K562 (cell line): ENCODE measurements around the gene ALDH7A1. TPM values are rescaled to one million over a fixed set of nuclear protein-coding genes. Genes with fewer than 3 reads are reported as not detected.

Source experiments
- FOSL1 ChIP-seq: fragments of 200-800 bp; sonication (Bioruptor generic); conservative IDR thresholded peaks from 2 replicates; pipeline ENCODE4 v1.6.1; 2016; ENCODE audit warnings: missing genetic modification characterization, missing compliant biosample characterization
- HCFC1 ChIP-seq: IDR thresholded peaks from 2 replicates; pipeline ENCODE4 v1.6.1; 2012; ENCODE audit warnings: low read depth, low read length, improper control_type of control experiment
- PCBP2 ChIP-seq: fragments of 200-400 bp; formaldehyde crosslinking; IDR thresholded peaks from 2 replicates; pipeline ENCODE4 v1.6.1; 2018; ENCODE audit warnings: low read length, low read depth, mild to moderate bottlenecking, moderate library complexity; ENCODE audit not compliant: poor library complexity, severe bottlenecking
- SMARCE1 ChIP-seq: fragments of 450-650 bp; IDR thresholded peaks from 2 replicates; pipeline ENCODE4 v1.7.1; 2016; ENCODE audit warnings: mild to moderate bottlenecking
- SMC3 ChIP-seq: conservative IDR thresholded peaks from 2 replicates; pipeline ENCODE4 v1.6.1; 2011; ENCODE audit warnings: low read depth, low read length, improper control_type of control experiment; ENCODE audit not compliant: insufficient read depth
- SNIP1 ChIP-seq: fragments of 450-650 bp; IDR thresholded peaks from 2 replicates; pipeline ENCODE4 v1.7.1; 2017; ENCODE audit warnings: low read depth, mild to moderate bottlenecking
- TOE1 ChIP-seq, 2 experiments: fragments of 450-650 bp in 1 of 2; sonication (generic) in 1 of 2; formaldehyde crosslinking in 1 of 2; IDR thresholded peaks; 2 replicates each; pipeline versions ENCODE4 v1.7.1 to v1.8.0; 2016 to 2022; ENCODE audit warnings: borderline replicate concordance in 2 of 2, mild to moderate bottlenecking in 2 of 2, antibody characterized with exemption in 1 of 2, inconsistent platforms in 1 of 2, low read depth in 1 of 2, missing genetic modification reagents in 1 of 2, moderate library complexity in 1 of 2
- ZKSCAN8 ChIP-seq: fragments of 200-800 bp; sonication (Bioruptor generic); IDR thresholded peaks from 2 replicates; pipeline ENCODE4 v1.6.1; 2016; ENCODE audit warnings: missing genetic modification characterization, missing compliant biosample characterization
- ZNF280A ChIP-seq: fragments of 450-650 bp; IDR thresholded peaks from 2 replicates; pipeline ENCODE4 v1.6.1; 2018; ENCODE audit warnings: mild to moderate bottlenecking, low read depth; ENCODE audit not compliant: partially characterized antibody
- ZNF318 ChIP-seq, 2 experiments: fragments of 450-650 bp; IDR thresholded peaks; 2 replicates each; pipeline ENCODE4 v1.6.1; 2016; ENCODE audit warnings: mild to moderate bottlenecking in 2 of 2, borderline replicate concordance in 1 of 2, low read depth in 1 of 2, moderate library complexity in 1 of 2
- polyA plus RNA-seq, 8 experiments: library from polyadenylated mRNA; depleted of rRNA in 4 of 8; stranded (reverse) in 5 of 8; unstranded in 3 of 8; fragments of >200 nt; fragmentation: Nextera tagmentation in 2 of 8; fragmentation: Illumina TruSeq in 1 of 8; extraction: Ambion mirVana in 2 of 8; extraction: Trizol in 1 of 8; gene quantifications; 2 replicates each; pipeline versions ENCODE4 v1.2.1 to v1.2.3, GENCODE V29; 2011 to 2014; ENCODE audit warnings: inconsistent platforms in 1 of 8, missing spikeins in 1 of 8
- total RNA-seq, 7 experiments: library from RNA; depleted of rRNA in 6 of 7; stranded (reverse); fragments of >200 nt in 6 of 7; fragmentation: Illumina TruSeq in 2 of 7; extraction: Trizol in 2 of 7; gene quantifications; 2 replicates each; pipeline versions ENCODE4 v1.2.1 to v1.2.3, GENCODE V29; 2011 to 2021; ENCODE audit warnings: low replicate concordance in 1 of 7
- TF ChIP-seq, protein P1 (sequence below): sonication (generic); formaldehyde crosslinking; IDR thresholded peaks from 2 replicates; pipeline ENCODE4 v1.8.0; 2022; ENCODE audit warnings: mild to moderate bottlenecking, missing genetic modification reagents, borderline replicate concordance
- TF ChIP-seq, protein P2 (sequence below): sonication (generic); formaldehyde crosslinking; IDR thresholded peaks from 2 replicates; pipeline ENCODE4 v1.8.1; 2023; ENCODE audit warnings: mild to moderate bottlenecking, missing genetic modification reagents

ALDH7A1 gene
- total and polyA plus RNA-seq, 9 of the 15 experiments (the other 6 are each of a cell fraction or from before 2014, with no cell fraction given), result 0.04 to 0.49 TPM; not detected in 7

DNA sequence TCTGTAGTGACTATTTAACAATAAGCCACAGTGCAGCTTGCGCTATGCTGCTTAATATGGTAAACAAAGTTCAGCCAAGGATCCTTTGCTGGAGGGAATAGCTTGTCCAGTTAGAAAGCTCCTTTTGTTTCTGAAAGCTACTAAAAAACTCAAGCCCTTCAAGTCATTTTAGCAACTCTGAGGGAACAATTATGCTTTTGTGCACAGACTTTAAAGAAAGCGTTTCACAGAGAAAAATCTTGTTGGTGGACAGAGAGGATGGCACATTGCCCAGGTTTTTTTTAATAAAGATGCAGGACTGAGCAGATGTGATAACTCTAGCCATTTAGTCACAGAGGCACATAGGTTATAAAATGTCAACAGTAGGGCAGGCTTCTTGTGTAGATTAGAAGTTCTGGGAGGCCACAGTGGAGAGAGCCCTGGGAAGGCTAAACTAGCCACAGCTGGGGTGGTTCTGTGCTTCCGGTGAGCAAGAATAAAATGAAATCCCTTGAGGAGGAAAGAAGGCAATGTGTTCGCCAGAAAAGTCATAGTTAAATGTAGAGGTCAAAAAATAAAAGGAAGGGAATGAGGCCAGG, 63.4 kb downstream of the ALDH7A1 start (continued):
- TF ChIP-seq ZNF280A, result no peak
- TF ChIP-seq PCBP2, result no peak
- no peak for TF ChIP-seq HCFC1
- TF ChIP-seq TOE1 (IDR thresholded peaks at IDR 0.05; ENCODE audit: borderline replicate concordance), result no peak
- no peak for TF ChIP-seq TOE1 (CRISPR knock-in tag; IDR thresholded peaks at IDR 0.05; ENCODE audit: borderline replicate concordance, low read depth)
- TF ChIP-seq SMARCE1, result peak; percentile 78; the same call in 1 of the 2 replicates
- peak; percentile 40; the same call in 1 of the 2 replicates for TF ChIP-seq ZKSCAN8 (CRISPR knock-in tag)
- TF ChIP-seq, protein P1, sequence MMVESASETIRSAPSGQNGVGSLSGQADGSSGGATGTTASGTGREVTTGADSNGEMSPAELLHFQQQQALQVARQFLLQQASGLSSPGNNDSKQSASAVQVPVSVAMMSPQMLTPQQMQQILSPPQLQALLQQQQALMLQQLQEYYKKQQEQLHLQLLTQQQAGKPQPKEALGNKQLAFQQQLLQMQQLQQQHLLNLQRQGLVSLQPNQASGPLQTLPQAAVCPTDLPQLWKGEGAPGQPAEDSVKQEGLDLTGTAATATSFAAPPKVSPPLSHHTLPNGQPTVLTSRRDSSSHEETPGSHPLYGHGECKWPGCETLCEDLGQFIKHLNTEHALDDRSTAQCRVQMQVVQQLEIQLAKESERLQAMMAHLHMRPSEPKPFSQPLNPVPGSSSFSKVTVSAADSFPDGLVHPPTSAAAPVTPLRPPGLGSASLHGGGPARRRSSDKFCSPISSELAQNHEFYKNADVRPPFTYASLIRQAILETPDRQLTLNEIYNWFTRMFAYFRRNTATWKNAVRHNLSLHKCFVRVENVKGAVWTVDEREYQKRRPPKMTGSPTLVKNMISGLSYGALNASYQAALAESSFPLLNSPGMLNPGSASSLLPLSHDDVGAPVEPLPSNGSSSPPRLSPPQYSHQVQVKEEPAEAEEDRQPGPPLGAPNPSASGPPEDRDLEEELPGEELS (CRISPR knock-in tag), result no peak
- no peak for TF ChIP-seq SNIP1
- TF ChIP-seq FOSL1 (tag), result no peak
- no peak for TF ChIP-seq ZNF318 (IDR thresholded peaks at IDR 0.05; ENCODE audit: borderline replicate concordance in 1 of 2, low read depth in 1 of 2)
- TF ChIP-seq, protein P2, sequence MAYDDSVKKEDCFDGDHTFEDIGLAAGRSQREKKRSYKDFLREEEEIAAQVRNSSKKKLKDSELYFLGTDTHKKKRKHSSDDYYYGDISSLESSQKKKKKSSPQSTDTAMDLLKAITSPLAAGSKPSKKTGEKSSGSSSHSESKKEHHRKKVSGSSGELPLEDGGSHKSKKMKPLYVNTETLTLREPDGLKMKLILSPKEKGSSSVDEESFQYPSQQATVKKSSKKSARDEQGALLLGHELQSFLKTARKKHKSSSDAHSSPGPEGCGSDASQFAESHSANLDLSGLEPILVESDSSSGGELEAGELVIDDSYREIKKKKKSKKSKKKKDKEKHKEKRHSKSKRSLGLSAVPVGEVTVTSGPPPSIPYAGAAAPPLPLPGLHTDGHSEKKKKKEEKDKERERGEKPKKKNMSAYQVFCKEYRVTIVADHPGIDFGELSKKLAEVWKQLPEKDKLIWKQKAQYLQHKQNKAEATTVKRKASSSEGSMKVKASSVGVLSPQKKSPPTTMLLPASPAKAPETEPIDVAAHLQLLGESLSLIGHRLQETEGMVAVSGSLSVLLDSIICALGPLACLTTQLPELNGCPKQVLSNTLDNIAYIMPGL (CRISPR knock-in tag), result no peak
- TF ChIP-seq SMC3, result no peak
